ENCODE measurements around the gene PDXK.
A peak's percentile ranks its signal among the peaks of the same experiment; 100 is the strongest.

The PDXK gene

DNA sequence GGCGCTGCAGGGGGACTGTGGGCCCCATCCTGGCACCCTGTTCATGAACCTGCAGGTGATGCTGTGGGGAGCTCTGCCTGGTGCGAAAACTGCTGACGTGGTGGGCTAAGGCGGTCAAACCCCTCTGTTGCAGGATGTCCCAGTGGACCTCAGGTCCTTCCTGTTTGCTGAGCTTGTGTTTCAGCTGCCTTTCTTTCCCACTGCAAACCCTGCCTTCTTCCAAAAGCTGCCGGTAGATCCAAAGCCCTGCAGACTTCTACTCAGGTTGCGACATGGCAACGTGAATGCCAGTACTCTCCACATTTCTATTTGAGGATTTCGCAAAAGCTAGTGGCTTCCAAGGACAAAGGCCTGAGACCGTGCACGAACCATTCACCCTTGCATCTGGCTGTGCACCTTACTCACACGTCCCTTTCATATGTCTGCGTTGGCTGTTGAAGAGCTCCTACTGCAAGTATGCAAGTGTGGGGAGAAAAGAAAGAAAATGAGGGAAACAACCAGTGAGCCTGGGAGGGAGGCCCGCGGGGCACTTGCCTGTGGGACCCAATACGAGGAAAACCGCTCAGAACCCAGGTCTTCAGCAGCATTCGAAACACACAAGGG lies 64.3 kb downstream of the PDXK start:
- DNase-seq (no peak), ATAC-seq (no peak)

GRCh38 chr21:43785134-43785533 lies 66.2 kb downstream of the PDXK start:
- no peak for DNase-seq
- no peak for ATAC-seq

GRCh38 chr21:43786300-43786806 lies 67.4 kb downstream of the PDXK start:
- no peak for DNase-seq
- ATAC-seq, result no peak

DNA sequence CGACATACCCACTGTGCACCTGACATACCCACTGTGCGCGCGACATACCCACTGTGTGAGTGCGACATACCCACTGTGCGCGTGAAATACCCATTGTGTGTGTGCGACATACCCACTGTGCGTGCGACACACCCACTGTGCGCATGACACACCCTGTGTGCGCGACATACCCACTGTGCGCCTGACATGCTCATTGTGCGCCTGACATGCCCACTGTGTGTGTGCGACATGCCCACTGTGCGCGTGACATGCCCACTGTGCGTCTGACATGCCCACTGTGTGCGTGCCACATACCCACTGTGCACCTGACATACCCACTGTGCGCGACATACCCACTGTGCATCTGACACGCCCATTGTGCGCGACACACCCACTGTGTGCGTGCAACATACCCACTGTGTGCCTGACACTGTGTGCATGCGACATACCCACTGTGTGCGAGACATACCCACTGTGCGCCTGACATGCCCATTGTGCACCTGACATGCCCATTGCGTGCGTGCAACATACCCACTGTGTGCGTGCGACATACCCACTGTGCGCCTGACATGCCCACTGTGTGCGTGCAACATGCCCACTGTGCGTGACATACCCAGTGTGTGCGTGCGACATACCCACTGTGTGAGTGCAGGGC lies 68.0 kb downstream of the PDXK start:
- DNase-seq, result no peak
- ATAC-seq, result no peak

- DNase-seq (peak; percentile 97), ATAC-seq (peak; percentile 93)
These were observed 70.5 kb downstream of the PDXK start, which contains the start of gene RRP1 for GRCh38 chr21:43789276-43790009. Gene RRP1, plus strand, starts transcription at chr21:43789577. Its CDS starts 53 bp downstream, at chr21:43789630.

DNA sequence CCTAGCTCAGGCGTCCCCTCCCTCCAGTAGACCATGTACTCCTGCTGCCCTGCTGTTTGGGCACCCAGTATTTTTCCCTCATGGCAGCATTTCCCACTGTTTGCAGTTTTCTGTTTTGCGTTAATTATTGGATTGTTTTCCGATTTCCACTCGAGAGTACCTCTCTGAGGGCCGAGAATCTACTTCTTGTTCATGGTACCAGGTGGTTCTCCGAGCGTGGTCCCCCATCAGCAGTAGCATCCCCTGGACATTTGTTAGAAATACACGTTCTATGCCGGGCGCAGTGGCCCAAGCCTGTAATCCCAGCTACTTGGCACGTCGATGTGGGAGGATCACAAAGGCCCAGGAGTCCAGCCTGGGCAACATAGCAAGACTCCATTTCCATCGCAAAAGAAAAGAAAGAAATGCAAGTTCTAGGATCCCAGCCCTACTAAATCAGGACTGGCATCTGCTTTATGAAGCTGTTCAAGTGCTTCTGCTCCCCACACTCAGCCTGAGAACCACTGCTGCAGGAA lies 71.1 kb downstream of the PDXK start:
- DNase-seq (no peak), ATAC-seq (no peak)

DNA sequence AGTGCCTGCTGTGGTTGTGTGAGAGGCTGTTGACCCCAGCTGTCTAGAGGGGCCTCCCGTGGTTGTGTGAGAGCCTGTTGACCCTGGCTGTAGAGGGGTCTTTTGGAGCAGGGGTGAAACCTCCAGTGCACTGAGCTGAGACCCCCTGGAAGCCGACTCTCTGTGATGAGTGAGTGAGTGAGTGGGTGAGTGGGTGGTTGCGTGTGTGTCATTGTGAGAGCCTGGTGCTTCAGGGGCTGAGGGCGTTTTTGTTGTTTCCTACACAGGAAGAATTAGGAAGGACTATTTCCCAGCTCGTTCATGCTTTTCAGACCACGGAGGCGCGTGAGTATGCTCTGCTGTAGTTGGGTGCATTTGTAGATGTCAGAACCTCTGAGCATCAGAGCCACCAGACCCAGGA lies 73.5 kb downstream of the PDXK start:
- DNase-seq (no peak), ATAC-seq (no peak)

DNA sequence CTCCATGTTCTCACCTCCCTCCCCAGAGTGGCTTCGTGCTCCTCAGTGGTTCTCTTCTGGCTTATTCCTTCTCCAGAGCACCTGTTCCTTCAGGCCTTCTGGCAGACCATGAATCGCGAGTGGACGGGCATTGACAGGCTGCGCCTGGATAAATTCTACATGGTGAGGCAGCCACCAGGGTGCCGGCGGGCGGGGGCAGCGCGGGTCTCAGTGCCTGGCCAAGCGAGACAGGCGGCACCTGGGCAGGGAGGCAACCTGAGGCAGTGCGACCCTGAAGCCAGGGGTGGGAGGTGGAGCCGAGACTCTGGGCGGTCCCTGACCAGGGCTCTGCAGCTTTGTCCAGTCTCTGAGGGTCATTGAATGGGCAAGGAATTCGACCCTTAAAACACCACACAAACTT lies 74.3 kb downstream of the PDXK start:
- ATAC-seq, result no peak
- no peak for DNase-seq

DNA sequence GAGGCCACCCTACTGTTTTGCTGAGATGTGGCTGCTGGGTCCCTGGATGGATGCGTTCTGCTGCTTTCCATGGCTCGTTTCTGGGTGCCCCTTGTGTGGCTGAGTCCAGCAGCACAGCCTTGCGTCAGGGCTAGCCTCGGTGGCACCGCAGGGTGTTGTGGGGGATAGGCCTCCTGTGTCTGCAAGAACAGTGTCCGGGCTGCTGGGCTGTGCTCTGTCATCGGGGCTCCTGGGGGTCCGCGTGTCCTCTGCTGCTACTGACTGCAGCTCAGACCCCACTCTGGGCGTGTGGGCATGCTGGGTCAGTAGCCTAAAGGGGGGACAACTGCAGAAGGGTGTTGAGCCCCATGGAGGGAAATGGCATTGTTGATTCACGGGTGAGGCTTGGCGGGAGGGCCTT lies 75.4 kb downstream of the PDXK start:
- ATAC-seq (no peak), DNase-seq (no peak)

DNA sequence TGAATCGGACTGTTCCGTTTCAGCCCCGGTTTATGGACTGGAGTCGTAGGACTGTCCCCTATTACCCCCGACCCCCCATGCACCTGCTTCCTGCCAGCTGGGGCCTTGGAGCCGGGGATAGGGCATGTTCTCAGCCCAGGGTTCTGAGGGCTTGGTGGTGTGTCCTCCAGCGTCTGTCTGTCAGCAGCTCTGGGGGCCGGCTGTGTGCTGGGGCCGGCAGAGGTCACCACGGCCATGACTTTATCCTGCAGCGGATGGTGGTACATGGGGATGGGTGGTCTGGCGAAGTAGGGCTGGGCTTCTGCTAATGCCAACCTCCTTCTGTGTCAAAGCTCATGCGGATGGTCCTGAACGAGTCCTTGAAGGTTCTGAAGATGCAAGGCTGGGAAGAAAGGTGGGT lies 75.9 kb downstream of the PDXK start:
- no peak for DNase-seq

DNA sequence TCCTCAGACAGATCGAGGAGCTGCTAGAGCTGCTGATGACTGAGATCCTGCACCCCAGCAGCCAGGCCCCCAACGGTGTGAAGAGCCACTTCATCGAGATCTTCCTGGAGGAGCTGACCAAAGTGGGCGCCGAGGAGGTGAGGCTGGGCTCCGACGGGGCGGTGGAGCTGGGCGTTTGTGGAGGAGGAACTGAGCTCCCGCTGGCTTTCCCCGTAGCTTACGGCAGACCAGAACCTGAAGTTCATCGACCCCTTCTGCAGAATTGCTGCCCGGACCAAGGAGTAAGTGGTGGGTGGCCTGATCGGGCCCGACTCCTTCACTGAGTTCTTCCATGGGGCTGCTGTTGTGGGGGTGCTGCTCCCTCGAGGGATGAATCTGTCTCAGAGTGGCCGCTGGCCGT lies 78.5 kb downstream of the PDXK start:
- DNase-seq (no peak), ATAC-seq (no peak)

More for the DNA sequence above, 75.9 kb downstream of the PDXK start:
- ATAC-seq, result no peak

GRCh38 chr21:43797925-43798715 lies 79.2 kb downstream of the PDXK start:
- no peak for ATAC-seq

DNA sequence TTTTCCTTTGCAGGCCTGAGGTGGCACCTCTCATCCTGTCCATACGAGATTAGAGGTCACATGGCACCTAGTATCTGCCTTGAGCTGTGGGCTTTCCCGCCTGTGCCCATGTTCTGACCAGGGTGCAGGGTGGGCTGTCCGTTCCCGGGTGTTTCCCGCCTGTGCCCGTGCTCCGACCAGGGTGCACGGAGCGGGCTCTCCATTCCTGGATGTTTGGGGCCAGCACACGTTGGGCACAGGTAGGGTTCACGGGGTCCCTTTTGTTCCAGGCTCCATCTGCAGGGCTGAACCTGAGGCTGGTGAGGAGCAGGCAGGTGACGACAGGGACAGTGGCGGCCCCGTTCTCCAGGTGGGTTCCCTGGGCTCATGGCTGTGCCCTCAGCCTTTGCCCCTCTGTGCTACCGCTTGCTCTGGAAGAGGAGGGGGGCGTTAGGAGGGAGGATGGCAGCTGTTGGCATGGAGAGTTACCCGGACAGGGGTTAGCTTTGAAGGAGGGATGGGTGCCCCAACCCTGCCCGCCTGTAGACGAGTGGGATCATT lies 80.4 kb downstream of the PDXK start:
- ATAC-seq (no peak), DNase-seq (no peak)

More at GRCh38 chr21:43797925-43798715, 79.2 kb downstream of the PDXK start:
- no peak for DNase-seq

- DNase-seq (no peak), ATAC-seq (no peak)
These were observed 81.2 kb downstream of the PDXK start for GRCh38 chr21:43800124-43800523.

DNA sequence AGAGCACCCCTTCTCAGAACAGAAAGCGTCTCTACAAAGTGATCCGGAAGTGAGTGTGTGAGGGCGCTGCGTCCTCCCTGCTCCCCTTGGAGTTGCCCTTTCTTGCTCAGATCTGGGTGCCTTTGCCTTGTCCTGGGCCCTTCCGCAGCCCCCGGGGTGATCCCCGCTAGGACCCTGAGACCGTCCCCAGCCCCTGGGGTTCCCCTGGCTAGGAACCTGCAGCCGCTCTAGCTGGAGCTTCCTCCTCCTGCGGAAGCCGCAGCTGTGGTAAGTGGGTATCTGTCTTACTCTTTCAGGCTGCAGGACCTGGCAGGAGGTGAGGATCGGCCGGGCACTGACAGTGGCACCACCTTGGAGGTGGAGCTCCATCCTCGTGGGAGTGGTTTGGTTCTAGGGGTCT lies 81.6 kb downstream of the PDXK start:
- DNase-seq (no peak), ATAC-seq (no peak)

GRCh38 chr21:43801006-43801783 lies 82.3 kb downstream of the PDXK start:
- no peak for DNase-seq
- ATAC-seq, result no peak

- DNase-seq, result no peak
- no peak for ATAC-seq
These were observed 83.9 kb downstream of the PDXK start for GRCh38 chr21:43802713-43803313.

DNA sequence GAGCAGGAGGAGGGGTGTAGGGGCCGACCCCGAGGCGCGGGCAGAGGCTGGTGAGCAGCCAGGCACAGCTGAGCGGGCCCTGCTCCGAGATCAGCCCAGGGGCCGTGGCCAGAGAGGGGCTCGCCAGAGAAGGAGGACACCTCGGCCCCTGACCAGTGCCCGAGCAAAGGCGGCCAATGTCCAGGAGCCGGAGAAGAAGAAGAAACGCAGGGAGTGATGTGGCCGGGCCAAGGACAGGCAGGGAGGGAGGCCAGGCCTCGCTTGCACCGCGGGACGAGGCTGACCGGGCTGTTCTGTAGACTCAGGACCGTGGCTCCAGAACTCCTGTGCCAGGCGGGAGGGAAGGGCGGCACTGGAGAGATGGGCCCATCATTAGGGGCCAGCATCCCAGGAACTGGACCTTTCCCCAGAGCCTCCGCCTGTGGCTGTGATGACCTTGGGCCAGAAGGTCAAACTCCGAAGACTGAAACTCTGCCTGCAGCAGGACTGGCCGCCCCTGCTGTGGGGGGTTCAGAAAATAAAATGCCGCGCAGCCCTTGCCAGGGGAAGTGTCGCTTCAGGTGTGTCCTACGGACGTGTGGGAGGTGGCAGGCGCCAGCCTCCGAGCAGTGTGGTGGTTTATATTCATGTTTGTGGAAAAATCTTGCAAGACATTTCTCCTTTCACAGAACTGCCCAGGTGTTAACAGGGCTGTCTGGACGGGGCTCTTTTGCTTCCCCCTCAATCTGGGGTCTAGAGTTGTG lies 84.8 kb downstream of the PDXK start:
- ATAC-seq, result no peak

DNA sequence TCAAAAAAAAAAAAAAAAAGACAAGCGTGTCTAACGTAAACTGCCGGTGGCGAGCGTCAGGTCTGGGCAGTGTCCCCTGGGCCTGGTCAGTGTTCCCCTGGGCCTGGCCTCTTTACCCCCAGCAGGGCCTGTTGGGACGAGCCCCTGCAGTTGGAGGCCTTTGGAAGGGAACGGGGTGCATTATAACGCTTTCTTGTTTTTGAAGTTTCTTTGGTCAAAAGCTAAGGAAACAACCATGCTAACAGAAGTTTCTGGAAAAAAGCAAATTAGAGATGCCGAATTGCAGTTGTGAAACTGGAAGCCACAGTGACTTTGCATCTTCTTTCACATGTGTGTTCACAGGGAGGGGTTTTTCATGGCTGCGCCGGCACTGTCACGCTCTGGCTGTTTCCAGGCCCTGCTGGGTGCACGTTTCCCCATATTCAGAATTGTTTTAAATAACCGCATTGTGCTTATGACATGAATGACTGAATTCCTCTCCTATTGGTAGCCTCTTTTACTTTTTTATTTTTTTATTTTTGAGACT lies 86.4 kb downstream of the PDXK start:
- DNase-seq (no peak), ATAC-seq (peak; percentile 24)

More for the DNA sequence above, 84.8 kb downstream of the PDXK start:
- no peak for DNase-seq
